NCI-H1436 treated with DMSO at 0.1 percent for 48 hours (cell line): ENCODE measurements around the gene STMP1.
"Not testable (repeated sequence)": the region's sequence is repeated elsewhere in the genome, so short reads cannot be mapped to it uniquely, and the experiment has no call there.

Experiments
- DNase-seq: peaks from one replicate; lab custom pipeline; 2025; lab: John Stamatoyannopoulos, UW

The STMP1 gene

GRCh38 chr7:135665042-135665441 lies 2.7 kb downstream of the STMP1 start:
- no peak for DNase-seq

GRCh38 chr7:135666156-135666555 lies 3.8 kb downstream of the STMP1 start:
- DNase-seq = no peak

GRCh38 chr7:135666846-135667245 lies 4.5 kb downstream of the STMP1 start:
- no peak for DNase-seq

- not testable (repeated sequence) for DNase-seq
Measured at GRCh38 chr7:135667626-135668025, 5.3 kb downstream of the STMP1 start.

- not testable (repeated sequence) for DNase-seq
Measured at GRCh38 chr7:135668852-135669395, 6.6 kb downstream of the STMP1 start.

- DNase-seq = no peak
Measured at GRCh38 chr7:135669774-135670173, 7.5 kb downstream of the STMP1 start.

GRCh38 chr7:135670179-135670578 lies 7.9 kb downstream of the STMP1 start:
- no peak for DNase-seq

- no peak for DNase-seq
Measured at GRCh38 chr7:135672560-135673359, 10.4 kb downstream of the STMP1 start.

- no peak for DNase-seq
Measured at GRCh38 chr7:135673360-135673706, 11.0 kb downstream of the STMP1 start.

GRCh38 chr7:135678612-135679575 lies 16.6 kb downstream of the STMP1 start:
- DNase-seq = no peak

GRCh38 chr7:135681762-135682161 lies 19.4 kb downstream of the STMP1 start:
- DNase-seq = no peak

GRCh38 chr7:135682191-135682590 lies 19.9 kb downstream of the STMP1 start:
- no peak for DNase-seq

GRCh38 chr7:135683609-135684008 lies 21.3 kb downstream of the STMP1 start:
- no peak for DNase-seq

- no peak for DNase-seq
Measured at GRCh38 chr7:135684136-135684535, 21.8 kb downstream of the STMP1 start.

- DNase-seq = no peak
Measured at GRCh38 chr7:135684699-135685098, 22.4 kb downstream of the STMP1 start.

GRCh38 chr7:135685306-135686084 lies 23.2 kb downstream of the STMP1 start:
- DNase-seq = no peak

- DNase-seq = no peak
Measured at GRCh38 chr7:135687466-135687865, 25.2 kb downstream of the STMP1 start.

GRCh38 chr7:135690566-135690965 lies 28.3 kb downstream of the STMP1 start:
- no peak for DNase-seq

- no peak for DNase-seq
Measured at GRCh38 chr7:135692055-135692454, 29.7 kb downstream of the STMP1 start.

GRCh38 chr7:135692606-135693005 lies 30.3 kb downstream of the STMP1 start:
- DNase-seq = not testable (repeated sequence)

- DNase-seq = no peak
Measured at GRCh38 chr7:135693558-135693957, 31.2 kb downstream of the STMP1 start.
